WTC11 (cell line): ENCODE results near the gene MED15.
"Not testable (repeated sequence)": the region's sequence is repeated elsewhere in the genome, so short reads cannot be mapped to it uniquely, and the experiment has no call there.

Source experiments
- CREB1 ChIP-seq: sonication (generic); formaldehyde crosslinking; IDR thresholded peaks from 2 replicates; pipeline ENCODE4 v1.8.0; 2023; ENCODE audit warnings: mild to moderate bottlenecking, missing genetic modification reagents
- FOXK1 ChIP-seq: sonication (generic); formaldehyde crosslinking; IDR thresholded peaks from 2 replicates; pipeline ENCODE4 v1.8.0; 2022; ENCODE audit warnings: mild to moderate bottlenecking, moderate library complexity, missing genetic modification reagents
- ZNF263 ChIP-seq: sonication (generic); formaldehyde crosslinking; IDR thresholded peaks from 2 replicates; pipeline ENCODE4 v1.8.1; 2022; ENCODE audit warnings: low read depth, mild to moderate bottlenecking, moderate library complexity, missing genetic modification reagents
- ZNF423 ChIP-seq: fragments of 250-450 bp; sonication (Bioruptor Pico); IDR thresholded peaks from 2 replicates; pipeline ENCODE4 v2.1.2; 2022; ENCODE audit warnings: mild to moderate bottlenecking, moderate library complexity
- TF ChIP-seq, protein P1 (sequence below): fragments of 200-600 bp; IDR thresholded peaks from 2 replicates; pipeline ENCODE4 v1.8.0; 2022; ENCODE audit warnings: antibody characterized with exemption
- TF ChIP-seq, protein P2 (sequence below): sonication (generic); formaldehyde crosslinking; IDR thresholded peaks from 2 replicates; pipeline ENCODE4 v1.8.1; 2023; ENCODE audit warnings: mild to moderate bottlenecking, missing genetic modification reagents
- TF ChIP-seq, protein P3 (sequence below): fragments of 250-450 bp; sonication (Bioruptor Pico); IDR thresholded peaks from 2 replicates; pipeline ENCODE4 v1.8.0; 2021; ENCODE audit warnings: mild to moderate bottlenecking
- TF ChIP-seq, protein P4 (sequence below): fragments of 250-450 bp; sonication (Bioruptor Pico); IDR thresholded peaks from 2 replicates; pipeline ENCODE4 v1.9.0; 2021; ENCODE audit warnings: mild to moderate bottlenecking

DNA sequence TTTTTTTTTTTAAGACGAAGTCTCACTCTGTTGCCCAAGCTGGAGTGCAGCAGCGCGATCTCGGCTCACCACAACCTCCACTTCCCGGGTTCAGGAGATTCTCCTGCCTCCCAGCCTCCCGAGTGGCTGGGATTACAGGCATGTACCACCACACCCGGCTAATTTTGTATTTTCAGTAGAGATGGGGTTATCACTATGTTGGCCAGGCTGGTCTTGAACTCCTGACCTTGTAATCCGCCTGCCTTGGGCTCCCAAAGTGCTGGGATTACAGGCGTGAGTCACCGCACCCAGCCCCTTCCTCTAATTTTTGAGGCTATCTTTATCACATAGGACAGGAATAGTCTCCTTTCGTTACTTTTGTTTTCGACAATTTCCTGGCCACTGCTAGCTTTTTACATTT, 31.8 kb upstream of the MED15 start:
- TF ChIP-seq, protein P1, sequence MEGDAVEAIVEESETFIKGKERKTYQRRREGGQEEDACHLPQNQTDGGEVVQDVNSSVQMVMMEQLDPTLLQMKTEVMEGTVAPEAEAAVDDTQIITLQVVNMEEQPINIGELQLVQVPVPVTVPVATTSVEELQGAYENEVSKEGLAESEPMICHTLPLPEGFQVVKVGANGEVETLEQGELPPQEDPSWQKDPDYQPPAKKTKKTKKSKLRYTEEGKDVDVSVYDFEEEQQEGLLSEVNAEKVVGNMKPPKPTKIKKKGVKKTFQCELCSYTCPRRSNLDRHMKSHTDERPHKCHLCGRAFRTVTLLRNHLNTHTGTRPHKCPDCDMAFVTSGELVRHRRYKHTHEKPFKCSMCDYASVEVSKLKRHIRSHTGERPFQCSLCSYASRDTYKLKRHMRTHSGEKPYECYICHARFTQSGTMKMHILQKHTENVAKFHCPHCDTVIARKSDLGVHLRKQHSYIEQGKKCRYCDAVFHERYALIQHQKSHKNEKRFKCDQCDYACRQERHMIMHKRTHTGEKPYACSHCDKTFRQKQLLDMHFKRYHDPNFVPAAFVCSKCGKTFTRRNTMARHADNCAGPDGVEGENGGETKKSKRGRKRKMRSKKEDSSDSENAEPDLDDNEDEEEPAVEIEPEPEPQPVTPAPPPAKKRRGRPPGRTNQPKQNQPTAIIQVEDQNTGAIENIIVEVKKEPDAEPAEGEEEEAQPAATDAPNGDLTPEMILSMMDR, result not testable (repeated sequence)
- TF ChIP-seq, protein P2, sequence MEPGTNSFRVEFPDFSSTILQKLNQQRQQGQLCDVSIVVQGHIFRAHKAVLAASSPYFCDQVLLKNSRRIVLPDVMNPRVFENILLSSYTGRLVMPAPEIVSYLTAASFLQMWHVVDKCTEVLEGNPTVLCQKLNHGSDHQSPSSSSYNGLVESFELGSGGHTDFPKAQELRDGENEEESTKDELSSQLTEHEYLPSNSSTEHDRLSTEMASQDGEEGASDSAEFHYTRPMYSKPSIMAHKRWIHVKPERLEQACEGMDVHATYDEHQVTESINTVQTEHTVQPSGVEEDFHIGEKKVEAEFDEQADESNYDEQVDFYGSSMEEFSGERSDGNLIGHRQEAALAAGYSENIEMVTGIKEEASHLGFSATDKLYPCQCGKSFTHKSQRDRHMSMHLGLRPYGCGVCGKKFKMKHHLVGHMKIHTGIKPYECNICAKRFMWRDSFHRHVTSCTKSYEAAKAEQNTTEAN (CRISPR knock-in tag), result not testable (repeated sequence)
- not testable (repeated sequence) for TF ChIP-seq CREB1 (CRISPR knock-in tag); FOXK1 (CRISPR knock-in tag); ZNF423 (CRISPR knock-in tag); ZNF263
- TF ChIP-seq, protein P3, sequence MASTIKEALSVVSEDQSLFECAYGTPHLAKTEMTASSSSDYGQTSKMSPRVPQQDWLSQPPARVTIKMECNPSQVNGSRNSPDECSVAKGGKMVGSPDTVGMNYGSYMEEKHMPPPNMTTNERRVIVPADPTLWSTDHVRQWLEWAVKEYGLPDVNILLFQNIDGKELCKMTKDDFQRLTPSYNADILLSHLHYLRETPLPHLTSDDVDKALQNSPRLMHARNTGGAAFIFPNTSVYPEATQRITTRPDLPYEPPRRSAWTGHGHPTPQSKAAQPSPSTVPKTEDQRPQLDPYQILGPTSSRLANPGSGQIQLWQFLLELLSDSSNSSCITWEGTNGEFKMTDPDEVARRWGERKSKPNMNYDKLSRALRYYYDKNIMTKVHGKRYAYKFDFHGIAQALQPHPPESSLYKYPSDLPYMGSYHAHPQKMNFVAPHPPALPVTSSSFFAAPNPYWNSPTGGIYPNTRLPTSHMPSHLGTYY (CRISPR knock-in tag), result not testable (repeated sequence)
- TF ChIP-seq, protein P4, sequence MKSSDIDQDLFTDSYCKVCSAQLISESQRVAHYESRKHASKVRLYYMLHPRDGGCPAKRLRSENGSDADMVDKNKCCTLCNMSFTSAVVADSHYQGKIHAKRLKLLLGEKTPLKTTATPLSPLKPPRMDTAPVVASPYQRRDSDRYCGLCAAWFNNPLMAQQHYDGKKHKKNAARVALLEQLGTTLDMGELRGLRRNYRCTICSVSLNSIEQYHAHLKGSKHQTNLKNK (CRISPR knock-in tag), result not testable (repeated sequence)
